Neuronal stem cell (in vitro differentiated cells): ENCODE results near the gene FBXL19.

Experiments used
- DNase-seq: peaks from one replicate; pipeline ENCODE4 v3.0.0-alpha.2; 2013; ENCODE audit warnings: low spot score
- H2AFZ ChIP-seq: one replicate; pipeline ENCODE4 v1.6.1; 2013; ENCODE audit warnings: mild to moderate bottlenecking, low read length, inconsistent platforms
- H2AK5ac ChIP-seq: 2 replicates; pipeline ENCODE4 v1.6.1; 2013; ENCODE audit warnings: low read depth, mild to moderate bottlenecking, inconsistent platforms, low read length, moderate library complexity, mixed read lengths
- H2BK120ac ChIP-seq: 2 replicates; pipeline ENCODE4 v1.6.1; 2013; ENCODE audit warnings: low read depth, mild to moderate bottlenecking, inconsistent platforms, low read length, moderate library complexity, mixed read lengths
- H2BK12ac ChIP-seq: one replicate; pipeline ENCODE4 v1.6.1; 2013; ENCODE audit warnings: low read length, inconsistent platforms
- H2BK15ac ChIP-seq: 2 replicates; pipeline ENCODE4 v1.6.1; 2013; ENCODE audit warnings: mild to moderate bottlenecking, low read length, inconsistent platforms, mixed read lengths
- H2BK5ac ChIP-seq: one replicate; pipeline ENCODE4 v1.6.1; 2013; ENCODE audit warnings: inconsistent platforms, mild to moderate bottlenecking, low read length, moderate library complexity
- H3K14ac ChIP-seq: one replicate; pipeline ENCODE4 v1.6.1; 2013; ENCODE audit warnings: low read length, inconsistent platforms
- H3K18ac ChIP-seq: 2 replicates; pipeline ENCODE4 v1.6.1; 2013; ENCODE audit warnings: low read length, inconsistent platforms
- H3K23ac ChIP-seq: 2 replicates; pipeline ENCODE4 v1.6.1; 2013; ENCODE audit warnings: low read depth, mild to moderate bottlenecking, mixed read lengths, low read length, inconsistent platforms; ENCODE audit not compliant: poor library complexity
- H3K27ac ChIP-seq: replicated peaks from 3 replicates; pipeline ENCODE4 v1.5.1; 2013; ENCODE audit warnings: low read length, inconsistent platforms
- H3K27me3 ChIP-seq, 3 experiments: 2 replicates each; pipeline ENCODE4 v1.6.1; 2013; ENCODE audit warnings: low read length in 3 of 3, mild to moderate bottlenecking in 2 of 3, inconsistent platforms in 1 of 3, low read depth in 1 of 3, mixed read lengths in 1 of 3, moderate library complexity in 1 of 3; ENCODE audit not compliant: control insufficient read depth in 3 of 3, insufficient read depth in 3 of 3
- H3K36me3 ChIP-seq, 2 donors: replicated peaks in 1 of 2; 2 replicates each; pipeline ENCODE4 v1.6.1; 2013; ENCODE audit warnings: low read length in 2 of 2; ENCODE audit not compliant: control insufficient read depth in 2 of 2, insufficient read depth in 2 of 2
- H3K4ac ChIP-seq: 2 replicates; pipeline ENCODE4 v1.6.1; 2013; ENCODE audit warnings: inconsistent platforms, mild to moderate bottlenecking, low read length, moderate library complexity
- H3K4me1 ChIP-seq, 2 donors: 1 replicate in 1 of 2; 2 replicates in 1 of 2; pipeline ENCODE4 v1.6.1; 2013; ENCODE audit warnings: low read length in 2 of 2, low read depth in 1 of 2; ENCODE audit not compliant: control insufficient read depth in 2 of 2, insufficient read depth in 1 of 2
- H3K4me2 ChIP-seq: one replicate; pipeline ENCODE4 v1.6.1; 2013; ENCODE audit warnings: mild to moderate bottlenecking, low read length, inconsistent platforms; ENCODE audit not compliant: insufficient read depth, poor library complexity, severe bottlenecking
- H3K4me3 ChIP-seq, 2 donors: 2 replicates each; pipeline ENCODE4 v1.5.1; 2013; ENCODE audit warnings: low read length in 2 of 2, mild to moderate bottlenecking in 2 of 2, inconsistent platforms in 1 of 2, moderate library complexity in 1 of 2
- H3K79me1 ChIP-seq: one replicate; pipeline ENCODE4 v1.6.1; 2013; ENCODE audit warnings: low read depth, mild to moderate bottlenecking, inconsistent platforms, low read length, moderate library complexity
- H3K9ac ChIP-seq: one replicate; pipeline ENCODE4 v1.6.1; 2013; ENCODE audit warnings: mild to moderate bottlenecking, low read depth, low read length, inconsistent platforms; ENCODE audit not compliant: poor library complexity
- H3K9me3 ChIP-seq, 2 donors: replicated peaks in 1 of 2; 2 replicates each; pipeline versions ENCODE3 to v1.6.1; 2013; ENCODE audit warnings: low read length in 2 of 2, mild to moderate bottlenecking in 2 of 2, inconsistent platforms in 1 of 2, low read depth in 1 of 2, mixed read lengths in 1 of 2, moderate library complexity in 1 of 2; ENCODE audit not compliant: control insufficient read depth in 2 of 2, insufficient read depth in 1 of 2
- H4K8ac ChIP-seq: one replicate; pipeline ENCODE4 v1.6.1; 2013; ENCODE audit warnings: low read depth, mild to moderate bottlenecking, inconsistent platforms, low read length, moderate library complexity
- H4K91ac ChIP-seq: one replicate; pipeline ENCODE4 v1.6.1; 2013; ENCODE audit warnings: low read length, low read depth, mild to moderate bottlenecking, inconsistent platforms; ENCODE audit not compliant: poor library complexity
- WGBS, 2 donors: extraction: QIAGEN DNeasy Blood & Tissue Kit; methylation state at CpG; one replicate each; pipeline ENCODE4 v1.1.7; 2013; ENCODE audit warnings: missing lambda C conversion rate in 2 of 2, mixed read lengths in 1 of 2; ENCODE audit not compliant: insufficient read length in 2 of 2, insufficient replicate concordance in 1 of 2; ENCODE audit errors: extremely low coverage in 2 of 2; 5-methylcytosine and 5-hydroxymethylcytosine counted together

FBXL19 gene

DNA sequence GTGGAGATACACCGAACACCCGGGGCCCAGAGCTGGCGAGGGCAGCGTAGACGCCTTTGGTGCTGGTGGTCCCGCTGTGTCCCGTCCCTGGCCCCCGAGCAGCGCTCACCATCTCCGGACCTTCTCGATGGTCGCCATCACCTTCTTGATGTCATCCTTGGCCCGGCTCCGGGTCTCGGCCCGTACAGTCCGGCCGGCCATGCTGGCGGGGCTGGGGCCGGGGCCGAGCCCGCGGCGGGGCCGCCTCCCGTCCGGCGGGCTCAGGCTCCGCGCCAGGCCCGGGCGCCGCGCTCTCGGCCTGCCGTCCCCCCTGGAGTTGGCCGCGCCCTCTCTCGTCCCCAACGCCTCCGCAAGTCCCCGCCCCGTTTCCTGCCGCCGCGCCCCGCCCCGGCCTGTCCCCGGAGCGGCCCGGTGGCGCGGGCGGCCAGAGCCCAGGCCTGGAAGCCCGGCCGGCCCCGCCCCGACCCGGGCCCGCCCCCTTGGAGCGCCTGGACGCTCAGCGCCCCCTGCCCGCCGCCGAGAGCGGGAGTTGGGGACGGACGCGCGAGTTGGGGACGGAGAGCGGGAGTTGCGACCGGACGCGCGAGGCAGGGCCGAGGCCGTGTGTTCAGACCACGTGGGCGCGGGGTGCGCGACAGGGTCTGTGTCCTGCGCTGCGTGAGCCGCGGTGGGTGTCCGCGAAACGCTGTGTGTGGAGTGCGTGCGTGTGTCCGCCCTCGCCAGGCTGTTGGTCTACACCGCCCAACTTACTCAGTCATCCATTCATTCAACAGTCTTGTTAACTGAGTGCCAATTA is 29.4 kb upstream of the FBXL19 start, which contains the start of gene BCL7C:
TSS of gene BCL7C (minus strand) at position 334 of the 796 bp plus-strand sequence. CDS start at position 201, 133 bp downstream.
- H3K27me3 ChIP-seq: no peaks in the 10 kb centered on the region
- H3K14ac ChIP-seq: peak within 1 kb of the TSS; percentile 79
- no CpG with 5 or more reads among the region's 97 CpGs for WGBS, 2 donors
- peak within 1 kb of the TSS; percentile 50 for H3K27ac ChIP-seq
- no peak within 1 kb of the TSS for H4K91ac ChIP-seq
- peak within 1 kb of the TSS; percentile 88 for H4K8ac ChIP-seq
- H2BK120ac ChIP-seq: peak within 1 kb of the TSS; percentile 85
- H3K4me3 ChIP-seq: peak within 1 kb of the TSS; percentile 87 to 93
- H2AK5ac ChIP-seq: peak within 1 kb of the TSS; percentile 85
- peak within 1 kb of the TSS; percentile 84 for H3K4me2 ChIP-seq
- H3K23ac ChIP-seq: peak within 1 kb of the TSS; percentile 98
- H2BK15ac ChIP-seq: peak within 1 kb of the TSS; percentile 88
- H3K9me3 ChIP-seq: no peaks in the 10 kb centered on the region
- peak within 1 kb of the TSS; percentile 98 for H3K9ac ChIP-seq
- H3K18ac ChIP-seq: peak within 1 kb of the TSS; percentile 99
- H2BK5ac ChIP-seq: peak within 1 kb of the TSS; percentile 42
- H3K79me1 ChIP-seq: peaks cover 6% of the 10 kb centered on the region
- peaks cover 6 to 33% of the 10 kb centered on the region in 2 donors for H3K36me3 ChIP-seq
- no peak within 1 kb of the TSS for H2BK12ac ChIP-seq
- H3K4ac ChIP-seq: peak within 1 kb of the TSS; percentile 39
- peak within 1 kb of the TSS; percentile 93 for H2AFZ ChIP-seq
- peak; percentile 92 for DNase-seq
- peaks cover 16 to 20% of the 10 kb centered on the region in 2 donors for H3K4me1 ChIP-seq

DNA sequence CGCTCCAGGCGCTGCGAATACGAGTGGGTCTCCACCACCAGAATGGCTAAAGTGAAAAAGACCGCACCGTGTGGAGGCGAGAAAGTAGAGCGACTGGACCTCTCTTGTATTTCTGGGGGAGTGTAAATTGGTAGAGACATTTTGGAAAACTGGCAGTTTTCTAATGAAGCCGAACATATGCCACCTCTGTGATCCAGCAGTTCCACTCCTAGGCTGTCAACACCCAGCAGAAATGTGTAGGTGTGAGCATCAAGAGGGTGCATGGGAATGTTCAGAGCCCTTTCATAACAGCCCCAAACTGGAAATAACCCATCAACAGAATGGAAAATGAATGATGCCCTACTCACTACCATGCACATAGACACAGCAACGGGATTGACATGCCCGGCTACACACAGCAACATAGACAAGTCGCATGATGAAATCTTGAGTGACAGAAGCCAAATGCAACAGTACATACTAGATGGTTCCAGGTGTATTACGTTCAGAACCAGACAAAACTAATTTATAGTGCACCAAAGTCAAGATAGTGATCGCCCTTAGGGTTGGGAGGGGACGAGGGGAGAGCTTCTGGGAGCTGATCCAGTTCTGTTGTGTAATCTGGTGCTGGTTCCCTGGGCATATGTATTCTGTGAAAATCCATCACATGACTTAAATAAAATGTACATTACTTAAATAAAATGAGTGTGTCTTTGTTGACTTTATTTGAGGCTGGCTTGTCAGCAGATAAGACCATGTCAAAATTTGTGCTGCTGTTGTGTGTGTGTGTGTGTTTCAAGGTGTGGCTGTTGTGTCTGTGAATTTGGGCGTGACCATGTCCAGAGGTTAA is 28.6 kb upstream of the FBXL19 start:
- peak overlapping the region; percentile 88 for H4K8ac ChIP-seq
- H3K9me3 ChIP-seq: no peaks in the 10 kb centered on the region
- peaks cover 6% of the 10 kb centered on the region for H3K79me1 ChIP-seq
- no peak overlapping the region for H3K4ac ChIP-seq
- H4K91ac ChIP-seq: no peak overlapping the region
- H2BK5ac ChIP-seq: peak overlapping the region; percentile 42
- peaks cover 4 to 25% of the 10 kb centered on the region in 2 donors for H3K36me3 ChIP-seq
- H3K9ac ChIP-seq: peak overlapping the region; percentile 95
- peak overlapping the region; percentile 93 for H2AFZ ChIP-seq
- no peak for DNase-seq
- no CpG with 5 or more reads among the region's 16 CpGs for WGBS, 2 donors
- H3K23ac ChIP-seq: no peak overlapping the region
- H3K27ac ChIP-seq: peak overlapping the region; percentile 50
- no peak overlapping the region for H2AK5ac ChIP-seq
- peak overlapping the region; percentile 99 for H3K18ac ChIP-seq
- no peaks in the 10 kb centered on the region for H3K27me3 ChIP-seq
- H3K4me1 ChIP-seq: peaks cover 16 to 20% of the 10 kb centered on the region in 2 donors
- H2BK15ac ChIP-seq: peak overlapping the region; percentile 88
- H3K4me2 ChIP-seq: peak overlapping the region; percentile 78
- H3K14ac ChIP-seq: peak overlapping the region; percentile 79
- H2BK12ac ChIP-seq: no peak overlapping the region
- H2BK120ac ChIP-seq: no peak overlapping the region
- peak overlapping the region; percentile 82 to 93 for H3K4me3 ChIP-seq

DNA sequence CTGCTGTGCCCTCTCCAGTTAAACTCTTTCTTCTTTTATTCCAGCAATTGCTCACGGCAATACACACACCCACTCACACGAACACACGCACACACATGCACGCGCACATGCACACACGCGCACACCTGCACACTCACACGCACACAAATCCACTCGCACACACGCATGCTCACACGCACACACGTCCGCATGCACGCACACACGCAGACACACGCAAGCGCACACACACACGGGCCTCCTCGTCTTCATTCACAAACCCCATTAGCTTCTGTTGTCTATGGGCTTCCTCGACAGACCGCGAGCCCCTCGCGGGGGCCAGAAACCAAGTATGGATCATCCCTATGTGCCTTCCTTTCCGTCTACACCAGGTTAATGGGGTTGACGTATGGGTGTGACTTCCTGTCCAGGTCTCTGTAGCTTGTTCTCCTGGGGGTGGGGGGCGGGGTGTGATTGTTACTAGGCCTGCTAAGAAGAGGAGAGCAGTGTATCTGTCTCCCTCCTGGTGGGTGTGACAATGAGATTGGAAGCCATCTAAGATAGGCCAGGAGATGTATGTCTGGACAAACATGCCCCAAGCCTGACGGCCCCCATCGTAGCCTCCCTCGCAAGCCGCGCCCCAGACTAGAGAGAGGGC is 27.6 kb upstream of the FBXL19 start:
- peak overlapping the region; percentile 83 for H3K4me2 ChIP-seq
- no CpG with 5 or more reads among the region's 32 CpGs for WGBS, 2 donors
- peak overlapping the region; percentile 88 for H3K18ac ChIP-seq
- peak overlapping the region; percentile 57 for H4K91ac ChIP-seq
- peak overlapping the region; percentile 95 for H3K27ac ChIP-seq
- peaks cover 16 to 20% of the 10 kb centered on the region in 2 donors for H3K4me1 ChIP-seq
- peak overlapping the region; percentile 56 to 79 for H3K4me3 ChIP-seq
- peak overlapping the region; percentile 39 for H2BK120ac ChIP-seq
- H2BK5ac ChIP-seq: peak overlapping the region; percentile 21
- H3K36me3 ChIP-seq: peaks cover 2 to 17% of the 10 kb centered on the region in 2 donors
- H3K9me3 ChIP-seq: no peaks in the 10 kb centered on the region
- H2BK15ac ChIP-seq: peak overlapping the region; percentile 71
- H2AK5ac ChIP-seq: peak overlapping the region; percentile 49
- no peaks in the 10 kb centered on the region for H3K27me3 ChIP-seq
- H3K9ac ChIP-seq: peak overlapping the region; percentile 91
- H3K23ac ChIP-seq: peak overlapping the region; percentile 69
- no peak for DNase-seq
- peaks cover 6% of the 10 kb centered on the region for H3K79me1 ChIP-seq
- no peak overlapping the region for H3K14ac ChIP-seq
- peak overlapping the region; percentile 86 for H2AFZ ChIP-seq
- peak overlapping the region; percentile 89 for H4K8ac ChIP-seq
- H3K4ac ChIP-seq: peak overlapping the region; percentile 27
- H2BK12ac ChIP-seq: peak overlapping the region; percentile 99
